Breast epithelium (tissue), 3 donors: ENCODE data around the gene KCNA2.

ENCODE experiments used
- POLR2A ChIP-seq: fragments of 450-650 bp; IDR thresholded peaks from one replicate; pipeline ENCODE4 v1.6.1; 2016; ENCODE audit warnings: antibody characterized with exemption, mild to moderate bottlenecking, moderate library complexity
- POLR2AphosphoS5 ChIP-seq, 3 donors: sonication (generic); formaldehyde crosslinking; IDR thresholded peaks; one replicate each; pipeline ENCODE4 v1.6.1; 2017; ENCODE audit warnings: antibody characterized with exemption in 3 of 3
- TF ChIP-seq, protein P1 (sequence below), 3 donors: fragments of 450-650 bp; IDR thresholded peaks; one replicate each; pipeline ENCODE4 v1.5.1; 2016 to 2017; ENCODE audit warnings: antibody characterized with exemption in 3 of 3, mild to moderate bottlenecking in 3 of 3, moderate library complexity in 3 of 3

DNA sequence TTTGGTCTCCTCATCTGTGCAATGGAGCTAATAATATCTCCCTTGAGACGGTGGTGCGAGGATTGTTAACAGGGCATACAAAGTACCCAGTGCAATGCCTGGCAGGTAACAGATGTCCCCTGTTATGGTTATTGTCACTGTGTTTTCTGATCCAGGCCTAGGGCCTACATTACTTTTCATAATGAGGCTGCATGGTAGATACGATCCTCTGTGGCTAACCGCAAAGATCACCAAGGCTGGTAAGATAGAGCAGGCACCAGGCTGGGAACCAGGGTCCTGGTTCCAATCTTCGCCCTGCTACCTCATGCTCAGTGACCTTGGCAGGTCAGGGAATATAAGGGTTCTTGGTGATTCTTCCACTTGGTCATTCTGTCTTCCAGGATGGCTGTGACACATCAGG is 22.7 kb downstream of the KCNA2 start:
- TF ChIP-seq, protein P1, sequence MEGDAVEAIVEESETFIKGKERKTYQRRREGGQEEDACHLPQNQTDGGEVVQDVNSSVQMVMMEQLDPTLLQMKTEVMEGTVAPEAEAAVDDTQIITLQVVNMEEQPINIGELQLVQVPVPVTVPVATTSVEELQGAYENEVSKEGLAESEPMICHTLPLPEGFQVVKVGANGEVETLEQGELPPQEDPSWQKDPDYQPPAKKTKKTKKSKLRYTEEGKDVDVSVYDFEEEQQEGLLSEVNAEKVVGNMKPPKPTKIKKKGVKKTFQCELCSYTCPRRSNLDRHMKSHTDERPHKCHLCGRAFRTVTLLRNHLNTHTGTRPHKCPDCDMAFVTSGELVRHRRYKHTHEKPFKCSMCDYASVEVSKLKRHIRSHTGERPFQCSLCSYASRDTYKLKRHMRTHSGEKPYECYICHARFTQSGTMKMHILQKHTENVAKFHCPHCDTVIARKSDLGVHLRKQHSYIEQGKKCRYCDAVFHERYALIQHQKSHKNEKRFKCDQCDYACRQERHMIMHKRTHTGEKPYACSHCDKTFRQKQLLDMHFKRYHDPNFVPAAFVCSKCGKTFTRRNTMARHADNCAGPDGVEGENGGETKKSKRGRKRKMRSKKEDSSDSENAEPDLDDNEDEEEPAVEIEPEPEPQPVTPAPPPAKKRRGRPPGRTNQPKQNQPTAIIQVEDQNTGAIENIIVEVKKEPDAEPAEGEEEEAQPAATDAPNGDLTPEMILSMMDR (IDR thresholded peaks at IDR 0.05) = no peak
- no peak for TF ChIP-seq POLR2AphosphoS5 (IDR thresholded peaks at IDR 0.05)
- no peak for TF ChIP-seq POLR2A
